Measurements from ENCODE around the gene DNAAF5.

DNAAF5 gene

DNA sequence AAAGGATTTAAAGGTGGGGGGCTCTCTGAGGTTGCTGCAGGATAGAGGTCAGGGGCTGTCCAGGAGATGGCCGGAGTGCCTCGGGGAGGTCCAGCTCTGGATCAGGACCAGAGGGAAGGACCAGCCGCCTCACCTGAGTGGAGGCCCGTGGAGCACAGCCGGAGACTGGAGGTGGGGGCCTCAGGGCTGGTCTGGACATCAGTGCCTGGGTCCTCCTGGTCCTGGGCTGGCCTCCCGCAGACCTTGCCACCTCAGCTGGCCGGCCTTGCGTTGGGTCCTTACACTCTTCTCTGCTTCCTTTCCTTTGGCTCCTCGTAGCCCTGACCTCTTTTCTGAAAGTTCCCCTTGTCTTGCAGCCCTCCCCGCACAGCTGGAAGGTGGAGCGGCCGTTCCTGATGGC lies 107.8 kb downstream of the DNAAF5 start:
- Histone ChIP-seq H3K4me3 (ENCODE audit: low read length, poor library complexity, severe bottlenecking) (no peak overlapping the region), H3K9ac (ENCODE audit: low read depth, low read length, poor library complexity, severe bottlenecking) (no peak overlapping the region), H3K4me1 (ENCODE audit: insufficient read depth, low read length, poor library complexity, severe bottlenecking) (peaks cover 15% of the 10 kb centered on the region), H2AFZ (ENCODE audit: low read length) (no peak overlapping the region), H3K4me2 (ENCODE audit: low read depth, low read length, poor library complexity, severe bottlenecking) (no peak overlapping the region), H4K20me1 (ENCODE audit: insufficient read depth, low read length, poor library complexity, severe bottlenecking) (peaks cover 30% of the 10 kb centered on the region), H3K79me2 (ENCODE audit: insufficient read depth, low read length) (peaks cover 67% of the 10 kb centered on the region), H3K9me2 (replicated peaks; ENCODE audit: low read depth, low read length) (no peaks in the 10 kb centered on the region), H3K27me3 (ENCODE audit: insufficient read depth, low read length, poor library complexity, severe bottlenecking) (no peaks in the 10 kb centered on the region), H3K36me3 (ENCODE audit: insufficient read depth, low read length) (peaks cover 6% of the 10 kb centered on the region; the same call in 1 of the 2 replicates), H3K9me3 (ENCODE audit: insufficient read depth, low read depth, low read length) (no peaks in the 10 kb centered on the region), H3F3A (ENCODE audit: low read depth) (peaks cover 3% of the 10 kb centered on the region; the same call in 1 of the 2 replicates)
- TF ChIP-seq EZH2phosphoT487 (IDR thresholded peaks at IDR 0.05; ENCODE audit: borderline replicate concordance), result no peak
- no peak for TF ChIP-seq CTCF (conservative IDR thresholded peaks at IDR 0.05; ENCODE audit: low read length)

GRCh38 chr7:835021-835420 lies 108.5 kb downstream of the DNAAF5 start:
- Histone ChIP-seq H3K4me2 (ENCODE audit: low read depth, low read length, poor library complexity, severe bottlenecking) (no peak overlapping the region), H3K4me1 (ENCODE audit: insufficient read depth, low read length, poor library complexity, severe bottlenecking) (peaks cover 15% of the 10 kb centered on the region), H3K4me3 (ENCODE audit: low read length, poor library complexity, severe bottlenecking) (no peak overlapping the region), H3K9me2 (replicated peaks; ENCODE audit: low read depth, low read length) (no peaks in the 10 kb centered on the region), H3K9me3 (ENCODE audit: insufficient read depth, low read depth, low read length) (no peaks in the 10 kb centered on the region), H3K9ac (ENCODE audit: low read depth, low read length, poor library complexity, severe bottlenecking) (no peak overlapping the region), H3K79me2 (ENCODE audit: insufficient read depth, low read length) (peaks cover 61% of the 10 kb centered on the region), H3K27me3 (ENCODE audit: insufficient read depth, low read length, poor library complexity, severe bottlenecking) (no peaks in the 10 kb centered on the region), H4K20me1 (ENCODE audit: insufficient read depth, low read length, poor library complexity, severe bottlenecking) (peaks cover 28% of the 10 kb centered on the region), H2AFZ (ENCODE audit: low read length) (no peak overlapping the region), H3K36me3 (ENCODE audit: insufficient read depth, low read length) (peaks cover 13% of the 10 kb centered on the region; the same call in 1 of the 2 replicates), H3F3A (ENCODE audit: low read depth) (peaks cover 3% of the 10 kb centered on the region; the same call in 1 of the 2 replicates)
- TF ChIP-seq CTCF (conservative IDR thresholded peaks at IDR 0.05; ENCODE audit: low read length) (no peak), EZH2phosphoT487 (IDR thresholded peaks at IDR 0.05; ENCODE audit: borderline replicate concordance) (no peak)

DNA sequence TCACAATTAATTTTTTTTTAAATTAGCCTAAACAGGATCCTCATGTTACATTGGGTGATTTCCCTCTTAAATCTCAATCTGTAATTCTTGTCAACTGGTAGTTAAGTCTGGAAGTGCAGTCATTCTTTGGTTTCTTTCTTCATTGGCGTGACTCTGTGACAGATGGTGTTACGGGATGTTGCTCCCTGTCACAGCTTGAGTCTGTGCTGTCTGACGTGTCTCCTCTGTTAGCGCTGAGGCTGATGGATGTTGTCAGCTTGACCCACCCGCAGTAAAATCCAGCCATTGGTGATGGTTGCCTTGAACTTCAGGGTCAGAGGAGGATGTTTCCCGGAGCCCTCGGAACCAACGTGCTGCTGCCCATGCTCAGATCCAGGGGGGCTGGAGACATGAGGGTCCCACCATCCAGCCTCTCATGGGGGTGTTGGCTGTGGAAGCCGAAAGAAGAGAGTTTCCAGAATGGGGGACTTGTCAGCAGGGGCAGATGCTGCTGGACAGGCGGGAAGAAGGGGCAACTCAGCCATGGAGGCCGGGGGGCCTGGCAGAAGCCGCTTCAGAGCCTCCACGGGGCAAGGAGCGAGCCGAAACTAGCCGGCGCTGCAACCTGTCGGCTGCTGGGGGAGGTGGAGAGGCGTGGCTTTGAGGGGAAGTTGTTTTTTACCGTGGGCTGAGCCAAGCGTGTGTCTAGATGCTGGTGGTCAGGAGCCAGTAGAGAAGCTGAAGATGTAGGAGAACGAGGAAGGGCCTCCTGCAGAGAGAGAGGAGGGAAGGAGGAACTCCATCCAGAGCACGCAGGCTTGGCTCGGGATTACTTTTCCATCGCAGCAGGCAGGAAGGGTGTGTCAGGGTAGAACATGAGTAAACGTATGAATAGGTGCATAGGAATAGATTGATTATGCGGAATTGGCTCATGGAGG lies 109.2 kb downstream of the DNAAF5 start:
- H3F3A ChIP-seq (ENCODE audit: low read depth), result peaks cover 3% of the 10 kb centered on the region; the same call in 1 of the 2 replicates
- H3K79me2 ChIP-seq (ENCODE audit: insufficient read depth, low read length), result peaks cover 54% of the 10 kb centered on the region
- peaks cover 21% of the 10 kb centered on the region for H4K20me1 ChIP-seq (ENCODE audit: insufficient read depth, low read length, poor library complexity, severe bottlenecking)
- no peak overlapping the region for H3K4me2 ChIP-seq (ENCODE audit: low read depth, low read length, poor library complexity, severe bottlenecking)
- H3K4me3 ChIP-seq (ENCODE audit: low read length, poor library complexity, severe bottlenecking), result no peak overlapping the region
- TF ChIP-seq CTCF (conservative IDR thresholded peaks at IDR 0.05; ENCODE audit: low read length) (no peak), EZH2phosphoT487 (IDR thresholded peaks at IDR 0.05; ENCODE audit: borderline replicate concordance) (no peak)
- H3K9me3 ChIP-seq (ENCODE audit: insufficient read depth, low read depth, low read length), result no peaks in the 10 kb centered on the region
- no peaks in the 10 kb centered on the region for H3K9me2 ChIP-seq (replicated peaks; ENCODE audit: low read depth, low read length)
- H3K36me3 ChIP-seq (ENCODE audit: insufficient read depth, low read length), result peaks cover 17% of the 10 kb centered on the region; the same call in 1 of the 2 replicates
- H2AFZ ChIP-seq (ENCODE audit: low read length), result no peak overlapping the region
- no peak overlapping the region for H3K9ac ChIP-seq (ENCODE audit: low read depth, low read length, poor library complexity, severe bottlenecking)
- peaks cover 15% of the 10 kb centered on the region for H3K4me1 ChIP-seq (ENCODE audit: insufficient read depth, low read length, poor library complexity, severe bottlenecking)
- no peaks in the 10 kb centered on the region for H3K27me3 ChIP-seq (ENCODE audit: insufficient read depth, low read length, poor library complexity, severe bottlenecking)
